ENCODE measurements around the gene RASA2. TPM values are rescaled to one million over a fixed set of nuclear protein-coding genes. Genes with fewer than 3 reads are reported as not detected.

The RASA2 gene
- total RNA-seq, 1 experiment from 2014 or later: 17.1 TPM

DNA sequence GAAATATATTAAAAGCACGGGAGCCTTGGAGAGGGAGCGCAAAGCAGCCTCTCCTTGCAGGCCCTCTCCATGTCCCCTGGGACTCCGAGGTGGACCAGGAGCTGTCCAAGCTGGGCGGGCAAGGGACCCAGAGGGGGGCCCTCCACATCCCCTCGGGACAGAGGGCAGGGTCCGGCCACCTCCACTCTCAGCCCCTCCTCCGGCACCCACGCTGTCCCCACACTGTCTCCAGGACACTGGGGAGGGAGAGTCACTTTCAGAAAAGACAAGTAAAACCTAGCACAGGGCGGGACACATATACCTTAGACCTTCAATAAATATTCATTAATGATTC lies 173.8 kb downstream of the RASA2 start:
- H2AFZ ChIP-seq: no peak overlapping the region; the same call in 1 of the 2 replicates
- H3K4me3 ChIP-seq: peak overlapping the region; percentile 58; the same call in 1 of the 2 replicates
- H3K27me3 ChIP-seq (ENCODE audit: insufficient read depth, low read depth): peaks cover 70% of the 10 kb centered on the region
- 0 out of 2 replicates have a peak, but pooled peaks cover 3% of the 10 kb centered on the region for H3F3A ChIP-seq (ENCODE audit: insufficient read depth, low read depth)
- no peaks in the 10 kb centered on the region for H3K4me1 ChIP-seq (replicated peaks; ENCODE audit: insufficient read depth)
- H3K4me2 ChIP-seq: peak overlapping the region; percentile 97
- DNase-seq: no peak
- no peaks in the 10 kb centered on the region for H3K36me3 ChIP-seq (ENCODE audit: low read depth)
- no TSS peak for BruUV-seq (replicated peaks)
- H4K20me1 ChIP-seq (ENCODE audit: insufficient read depth): no peaks in the 10 kb centered on the region
- TF ChIP-seq EZH2 (IDR thresholded peaks at IDR 0.05; ENCODE audit: low read depth) (no peak; the same call in 1 of the 2 replicates), CTCF (conservative IDR thresholded peaks at IDR 0.05) (no peak)
- intact Hi-C loops (cut with micrococcal nuclease; ENCODE audit: unreplicated experiment): no loop called here
- no peaks in the 10 kb centered on the region for H3K79me2 ChIP-seq (ENCODE audit: low read depth)
- H3K9me3 ChIP-seq (ENCODE audit: insufficient read depth, low read depth): no peaks in the 10 kb centered on the region
- POLR2A ChIA-PET (ENCODE audit: unreplicated experiment): no interaction called here
- H3K9me2 ChIP-seq (ENCODE audit: insufficient read depth): no peaks in the 10 kb centered on the region
- CTCF ChIA-PET: no interaction called here
- no peak overlapping the region for H3K27ac ChIP-seq

- no TSS peak for BruUV-seq (replicated peaks)
These were observed 174.7 kb downstream of the RASA2 start for GRCh38 chr3:141661229-141662196.

DNA sequence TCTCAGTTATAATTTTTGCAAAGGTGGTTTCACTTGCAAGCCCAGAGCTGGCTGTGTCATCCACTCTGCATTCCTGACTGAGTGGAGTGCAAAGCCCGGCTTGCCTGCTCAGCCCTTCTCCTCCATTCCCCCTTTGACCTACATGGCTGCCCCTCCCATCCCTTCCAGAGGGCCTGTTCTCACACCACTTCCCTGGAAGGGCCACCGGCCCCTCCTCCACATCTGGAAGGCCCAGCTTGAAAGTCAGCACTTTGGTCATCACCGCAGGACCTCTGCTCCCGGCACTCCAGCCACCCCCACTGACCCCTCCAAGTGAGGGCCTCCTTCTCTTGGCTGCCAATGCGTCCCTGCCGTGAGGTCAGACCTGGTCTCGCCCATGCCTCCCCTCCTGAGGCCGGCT lies 177.2 kb downstream of the RASA2 start:
- H3K36me3 ChIP-seq (ENCODE audit: low read depth): no peaks in the 10 kb centered on the region
- TF ChIP-seq CTCF (conservative IDR thresholded peaks at IDR 0.05) (no peak), EZH2 (IDR thresholded peaks at IDR 0.05; ENCODE audit: low read depth) (no peak)
- H2AFZ ChIP-seq: no peak overlapping the region
- peaks cover 49% of the 10 kb centered on the region for H3K27me3 ChIP-seq (ENCODE audit: insufficient read depth, low read depth)
- no peaks in the 10 kb centered on the region for H3K79me2 ChIP-seq (ENCODE audit: low read depth)
- H3K27ac ChIP-seq: no peak overlapping the region
- POLR2A ChIA-PET (ENCODE audit: unreplicated experiment): no interaction called here
- H3K4me1 ChIP-seq (replicated peaks; ENCODE audit: insufficient read depth): no peaks in the 10 kb centered on the region
- intact Hi-C loops (cut with micrococcal nuclease; ENCODE audit: unreplicated experiment): no loop called here
- H3F3A ChIP-seq (ENCODE audit: insufficient read depth, low read depth): no peaks in the 10 kb centered on the region
- CTCF ChIA-PET: no interaction called here
- no peaks in the 10 kb centered on the region for H4K20me1 ChIP-seq (ENCODE audit: insufficient read depth)
- no peak overlapping the region for H3K4me3 ChIP-seq
- H3K9me2 ChIP-seq (ENCODE audit: insufficient read depth): no peaks in the 10 kb centered on the region
- no peak for DNase-seq
- peaks cover 5% of the 10 kb centered on the region for H3K9me3 ChIP-seq (ENCODE audit: insufficient read depth, low read depth)
- no peak overlapping the region for H3K4me2 ChIP-seq
- BruUV-seq (replicated peaks): no TSS peak

More at GRCh38 chr3:141661229-141662196, 174.7 kb downstream of the RASA2 start:
- Histone ChIP-seq H3K36me3 (ENCODE audit: low read depth) (no peaks in the 10 kb centered on the region), H3K4me1 (replicated peaks; ENCODE audit: insufficient read depth) (no peaks in the 10 kb centered on the region), H4K20me1 (ENCODE audit: insufficient read depth) (no peaks in the 10 kb centered on the region), H3K27me3 (ENCODE audit: insufficient read depth, low read depth) (peaks cover 70% of the 10 kb centered on the region), H3K79me2 (ENCODE audit: low read depth) (no peaks in the 10 kb centered on the region), H3K9me3 (ENCODE audit: insufficient read depth, low read depth) (no peaks in the 10 kb centered on the region), H3K9me2 (ENCODE audit: insufficient read depth) (no peaks in the 10 kb centered on the region), H3K4me2 (no peak overlapping the region), H3K27ac (no peak overlapping the region), H3F3A (ENCODE audit: insufficient read depth, low read depth) (0 out of 2 replicates have a peak, but pooled peaks cover 3% of the 10 kb centered on the region), H2AFZ (no peak overlapping the region), H3K4me3 (no peak overlapping the region)
- DNase-seq: no peak
- POLR2A ChIA-PET (ENCODE audit: unreplicated experiment): no interaction called here
- intact Hi-C loops (cut with micrococcal nuclease; ENCODE audit: unreplicated experiment): no loop called here
- CTCF ChIA-PET: interaction anchor here (0.7 kb wide), 1 partner anchor 214 kb away, joined by 4 read pairs; no protein-coding TSS in a partner anchor
- no peak for TF ChIP-seq CTCF (conservative IDR thresholded peaks at IDR 0.05)
- TF ChIP-seq EZH2 (IDR thresholded peaks at IDR 0.05; ENCODE audit: low read depth): no peak

Other genes starting within 250 kb of the RASA2 start
- gene ZBTB38, start 118.5 kb upstream of the RASA2 start, total RNA-seq (2021): 18.5 and 21.8 TPM in 2 replicates

Data from PC-9 (cell line).